ENCODE data around the gene ZNF749. TPM values are rescaled to one million over a fixed set of nuclear protein-coding genes. Genes with fewer than 3 reads are reported as not detected.

The ZNF749 gene
- total and polyA plus RNA-seq, 7 donors = 5.1 to 22.4 (median 10.1) TPM

DNA sequence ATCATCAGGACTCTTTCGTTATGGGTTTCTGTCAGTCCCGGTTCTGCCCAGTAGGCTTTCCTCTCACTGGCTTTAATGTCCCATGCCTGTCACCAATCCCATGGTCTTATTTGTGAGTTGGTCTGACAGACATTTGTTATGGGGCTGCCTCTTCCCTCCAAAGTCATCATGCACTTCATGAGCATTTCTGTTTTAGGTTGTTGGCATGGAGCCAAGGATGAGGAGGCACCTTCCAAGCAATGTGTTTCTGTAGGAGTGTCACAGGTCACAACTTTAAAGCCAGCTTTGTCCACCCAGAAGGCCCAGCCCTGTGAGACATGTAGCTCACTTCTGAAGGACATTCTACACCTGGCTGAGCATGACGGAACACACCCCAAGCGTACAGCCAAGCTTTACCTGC lies 15.7 kb upstream of the ZNF749 start:
- Histone ChIP-seq H3K27me3 (ENCODE audit: insufficient read depth in 3 of 3, low read length in 2 of 3) (no peaks in the 10 kb centered on the region), H3K4me3 (no peak overlapping the region), H3K9me3 (peaks cover 54% of the 10 kb centered on the region), H3K36me3 (ENCODE audit: insufficient read depth in 1 of 2, low read depth in 1 of 2) (peaks cover 21 to 82% of the 10 kb centered on the region in 2 donors), H3K27ac (no peak overlapping the region), H3K4me1 (no peaks in the 10 kb centered on the region)
- intact Hi-C loops (cut with DNase I) = no loop called here
- no peak for ATAC-seq
- 96 to 98% (median 97%) methylated on average over 4 of the region's 4 CpGs for WGBS, 3 donors
- no peak for DNase-seq
- TF ChIP-seq, protein P1, sequence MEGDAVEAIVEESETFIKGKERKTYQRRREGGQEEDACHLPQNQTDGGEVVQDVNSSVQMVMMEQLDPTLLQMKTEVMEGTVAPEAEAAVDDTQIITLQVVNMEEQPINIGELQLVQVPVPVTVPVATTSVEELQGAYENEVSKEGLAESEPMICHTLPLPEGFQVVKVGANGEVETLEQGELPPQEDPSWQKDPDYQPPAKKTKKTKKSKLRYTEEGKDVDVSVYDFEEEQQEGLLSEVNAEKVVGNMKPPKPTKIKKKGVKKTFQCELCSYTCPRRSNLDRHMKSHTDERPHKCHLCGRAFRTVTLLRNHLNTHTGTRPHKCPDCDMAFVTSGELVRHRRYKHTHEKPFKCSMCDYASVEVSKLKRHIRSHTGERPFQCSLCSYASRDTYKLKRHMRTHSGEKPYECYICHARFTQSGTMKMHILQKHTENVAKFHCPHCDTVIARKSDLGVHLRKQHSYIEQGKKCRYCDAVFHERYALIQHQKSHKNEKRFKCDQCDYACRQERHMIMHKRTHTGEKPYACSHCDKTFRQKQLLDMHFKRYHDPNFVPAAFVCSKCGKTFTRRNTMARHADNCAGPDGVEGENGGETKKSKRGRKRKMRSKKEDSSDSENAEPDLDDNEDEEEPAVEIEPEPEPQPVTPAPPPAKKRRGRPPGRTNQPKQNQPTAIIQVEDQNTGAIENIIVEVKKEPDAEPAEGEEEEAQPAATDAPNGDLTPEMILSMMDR (IDR thresholded peaks at IDR 0.05) = no peak

DNA sequence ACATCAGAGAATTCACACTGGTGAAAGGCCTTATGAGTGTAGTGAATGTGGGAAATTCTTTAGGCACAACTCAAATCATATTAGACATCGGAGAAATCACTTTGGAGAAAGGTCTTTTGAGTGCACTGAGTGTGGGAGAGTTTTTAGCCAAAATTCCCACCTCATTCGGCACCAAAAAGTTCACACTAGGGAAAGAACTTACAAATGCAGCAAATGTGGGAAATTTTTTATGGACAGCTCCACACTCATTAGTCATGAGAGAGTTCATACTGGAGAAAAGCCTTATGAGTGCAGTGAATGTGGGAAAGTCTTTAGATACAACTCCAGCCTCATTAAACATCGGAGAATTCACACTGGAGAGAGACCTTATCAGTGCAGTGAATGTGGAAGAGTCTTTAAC lies 14.1 kb upstream of the ZNF749 start:
- Histone ChIP-seq H3K36me3 (ENCODE audit: insufficient read depth in 1 of 2, low read depth in 1 of 2) (peaks cover 21 to 66% of the 10 kb centered on the region in 2 donors), H3K4me1 (no peaks in the 10 kb centered on the region), H3K27ac (no peak overlapping the region), H3K27me3 (ENCODE audit: insufficient read depth in 3 of 3, low read length in 2 of 3) (no peaks in the 10 kb centered on the region), H3K4me3 (no peak overlapping the region), H3K9me3 (peaks cover 54% of the 10 kb centered on the region)
- no peak for DNase-seq
- intact Hi-C loops (cut with DNase I) = no loop called here
- TF ChIP-seq, protein P1 (IDR thresholded peaks at IDR 0.05) = no peak
- no peak for ATAC-seq
- WGBS, 3 donors = 92 to 100% (median 98%) methylated on average over 3 of the region's 3 CpGs

DNA sequence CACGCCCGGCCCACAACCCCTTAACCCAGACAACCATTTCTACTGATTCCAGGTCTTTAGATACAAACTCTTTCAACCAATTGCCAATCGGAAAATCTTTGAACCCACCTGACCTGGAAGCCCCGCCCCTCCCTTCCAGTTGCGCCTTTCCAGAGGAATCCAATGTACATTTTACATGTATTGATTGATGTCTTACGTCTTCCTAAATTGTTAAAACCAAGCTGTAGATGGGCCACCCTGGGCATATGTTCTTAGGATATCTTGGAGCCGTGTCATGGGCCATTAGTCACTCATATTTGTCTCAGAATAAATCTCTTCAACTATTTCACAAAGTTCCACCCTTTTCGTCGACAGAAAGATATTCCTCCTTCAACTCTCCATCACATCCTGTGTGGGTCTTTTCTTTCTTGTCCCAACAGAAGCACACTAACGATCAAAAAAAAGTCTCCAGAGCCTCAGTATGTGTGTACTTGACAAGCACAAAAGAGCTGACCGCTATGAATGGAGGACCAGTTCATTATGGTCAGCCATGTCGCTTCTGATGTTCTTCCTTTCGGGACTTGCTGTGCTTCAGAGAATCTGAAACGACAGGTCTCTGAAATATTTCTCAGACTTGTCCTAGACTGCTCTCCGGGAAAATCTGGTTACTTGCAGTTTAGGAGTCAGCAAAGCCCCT lies 601 bp upstream of the ZNF749 start:
- Histone ChIP-seq H3K9me3 (no peaks in the 10 kb centered on the region), H3K4me1 (peaks cover 7% of the 10 kb centered on the region), H3K27me3 (ENCODE audit: insufficient read depth in 3 of 3, low read length in 2 of 3) (no peaks in the 10 kb centered on the region), H3K36me3 (ENCODE audit: insufficient read depth in 1 of 2, low read depth in 1 of 2) (peaks cover 2 to 16% of the 10 kb centered on the region in 2 donors), H3K27ac (peak overlapping the region; percentile 38), H3K4me3 (peak overlapping the region; percentile 93)
- ATAC-seq (peak in 2 of 4 donors; percentile 17 to 41), DNase-seq (no peak)
- TF ChIP-seq, protein P1 (IDR thresholded peaks at IDR 0.05) = no peak
- 28 to 37% (median 28%) methylated on average over 15 of the region's 15 CpGs for WGBS, 3 donors
- intact Hi-C loops (cut with DNase I) = loop anchor here in 1 of 2 donors (10.0 kb wide), 1 partner anchor 50 kb away; the partner anchor contains the start of gene ZNF419

GRCh38 chr19:57436417-57436816 lies 1.3 kb downstream of the ZNF749 start:
- peak overlapping the region; percentile 93 for H3K4me3 ChIP-seq
- WGBS, 3 donors = 66 to 84% (median 74%) methylated on average over 1 of the region's 1 CpG

More at GRCh38 chr19:57436417-57436816, 1.3 kb downstream of the ZNF749 start:
- intact Hi-C loops (cut with DNase I) = loop anchor here in 1 of 2 donors (10.0 kb wide), 1 partner anchor 48 kb away; the partner anchor contains the start of gene ZNF419
- Histone ChIP-seq H3K9me3 (no peaks in the 10 kb centered on the region), H3K4me1 (peaks cover 7% of the 10 kb centered on the region), H3K27ac (no peak overlapping the region), H3K27me3 (ENCODE audit: insufficient read depth in 3 of 3, low read length in 2 of 3) (no peaks in the 10 kb centered on the region), H3K36me3 (ENCODE audit: insufficient read depth in 1 of 2, low read depth in 1 of 2) (peaks cover 2 to 16% of the 10 kb centered on the region in 2 donors)
- DNase-seq (no peak), ATAC-seq (no peak)
- TF ChIP-seq, protein P1 (IDR thresholded peaks at IDR 0.05) = no peak
